Activated T-cell treated with anti-CD3 and anti-CD28 coated beads, Interleukin-2, amount 50 U/mL, for 4 hours (primary cell): Measurements from ENCODE around the gene LEPROT. TPM values are rescaled to one million over a fixed set of nuclear protein-coding genes. Genes with fewer than 3 reads are reported as not detected.
"Not testable (repeated sequence)": the region's sequence is repeated elsewhere in the genome, so short reads cannot be mapped to it uniquely, and the experiment has no call there.

Experiments used
- ATAC-seq, 2 donors: fragments of 200-7000 bp; cut with Tn5 transposase; one replicate each; pipeline ENCODE4 v1.10.0; 2021
- DNase-seq: peaks from one replicate; pipeline ENCODE4 v3.0.0-alpha.2; 2020
- H3K27me3 Mint-ChIP-seq: one replicate; pipeline ENCODE4 v1.8.0; 2021; ENCODE audit warnings: low read depth, mixed read lengths
- H3K36me3 Mint-ChIP-seq: one replicate; pipeline ENCODE4 v1.8.0; 2022; ENCODE audit warnings: mixed read lengths; ENCODE audit not compliant: insufficient read depth
- H3K4me1 Mint-ChIP-seq: one replicate; pipeline ENCODE4 v1.8.0; 2021; ENCODE audit warnings: low read depth, mixed read lengths
- H3K4me3 Mint-ChIP-seq: one replicate; pipeline ENCODE4 v1.8.0; 2021; ENCODE audit warnings: mild to moderate bottlenecking, moderate library complexity, mixed read lengths
- H3K9me3 Mint-ChIP-seq: one replicate; pipeline ENCODE4 v1.8.0; 2021; ENCODE audit warnings: mixed read lengths
- total RNA-seq, 3 donors: library from RNA; stranded (reverse); gene quantifications; one replicate each; pipeline ENCODE4 v1.2.1, GENCODE V29; 2021

The LEPROT gene
- 10 to 100 TPM; 12.6 to 15.7 (median 12.6) TPM for total RNA-seq

- H3K9me3 Mint-ChIP-seq, result no peaks in the 10 kb centered on the region
- H3K4me3 Mint-ChIP-seq, result no peak within 1 kb of the TSS
- ATAC-seq, result no peak
- H3K27me3 Mint-ChIP-seq, result peaks cover 2% of the 10 kb centered on the region
- peaks cover 10% of the 10 kb centered on the region for H3K36me3 Mint-ChIP-seq
- H3K4me1 Mint-ChIP-seq, result peaks cover 14% of the 10 kb centered on the region
- DNase-seq, result no peak
Observed at GRCh38 chr1:65420590-65421350, at the start of gene LEPROT, which contains the start of gene LEPR. Gene LEPROT, plus strand, starts transcription at chr1:65420668. Its CDS starts 57 bp downstream, at chr1:65420725. Gene LEPR, plus strand, starts transcription at chr1:65420668. Its CDS starts 144,898 bp downstream, at chr1:65565566.

DNA sequence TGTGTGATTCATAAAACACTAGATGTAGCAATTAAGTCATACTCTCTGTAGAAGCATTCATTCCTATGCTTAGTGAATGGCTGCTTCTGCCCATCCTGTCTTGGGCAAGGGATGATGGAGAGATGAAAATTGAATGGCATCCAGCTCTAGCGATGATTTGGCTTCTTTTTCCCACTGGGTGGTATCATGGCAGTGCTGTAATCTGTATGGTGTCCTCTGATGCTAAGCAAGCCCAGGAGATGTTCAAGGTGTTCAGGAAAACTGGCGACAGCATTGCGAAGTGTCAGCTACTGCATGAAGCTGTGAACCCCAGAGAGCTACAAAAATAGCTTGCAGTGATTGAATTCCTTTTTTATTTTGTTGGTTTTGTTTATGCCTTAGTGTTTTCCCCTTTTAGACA lies 48.9 kb upstream of the LEPROT start:
- Mint-ChIP-seq H3K36me3 (no peaks in the 10 kb centered on the region), H3K4me3 (no peak overlapping the region), H3K9me3 (no peaks in the 10 kb centered on the region), H3K4me1 (no peaks in the 10 kb centered on the region), H3K27me3 (peaks cover 3% of the 10 kb centered on the region)
- DNase-seq (no peak), ATAC-seq (no peak)

DNA sequence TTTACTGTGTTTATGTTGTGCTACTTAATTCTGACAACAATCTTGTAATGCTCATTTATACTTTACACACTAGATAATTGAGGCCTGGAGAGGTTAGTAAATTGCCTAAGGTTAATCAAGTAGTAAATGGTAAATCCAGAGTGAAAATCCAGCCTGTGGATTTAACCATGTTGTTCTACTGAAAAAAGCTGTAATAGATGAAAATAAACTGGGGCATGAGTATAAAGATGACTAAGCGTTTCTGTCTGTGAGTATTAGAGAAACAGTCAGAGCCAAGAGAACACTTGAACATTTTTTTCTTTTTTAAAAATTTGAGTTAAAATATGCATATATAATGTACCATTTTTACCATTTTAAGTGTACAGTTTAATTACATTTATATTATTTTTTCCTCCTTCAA lies 47.9 kb upstream of the LEPROT start:
- no peaks in the 10 kb centered on the region for H3K4me1 Mint-ChIP-seq
- no peak overlapping the region for H3K4me3 Mint-ChIP-seq
- H3K27me3 Mint-ChIP-seq, result peaks cover 3% of the 10 kb centered on the region
- no peaks in the 10 kb centered on the region for H3K9me3 Mint-ChIP-seq
- DNase-seq, result no peak
- no peak for ATAC-seq
- H3K36me3 Mint-ChIP-seq, result no peaks in the 10 kb centered on the region

DNA sequence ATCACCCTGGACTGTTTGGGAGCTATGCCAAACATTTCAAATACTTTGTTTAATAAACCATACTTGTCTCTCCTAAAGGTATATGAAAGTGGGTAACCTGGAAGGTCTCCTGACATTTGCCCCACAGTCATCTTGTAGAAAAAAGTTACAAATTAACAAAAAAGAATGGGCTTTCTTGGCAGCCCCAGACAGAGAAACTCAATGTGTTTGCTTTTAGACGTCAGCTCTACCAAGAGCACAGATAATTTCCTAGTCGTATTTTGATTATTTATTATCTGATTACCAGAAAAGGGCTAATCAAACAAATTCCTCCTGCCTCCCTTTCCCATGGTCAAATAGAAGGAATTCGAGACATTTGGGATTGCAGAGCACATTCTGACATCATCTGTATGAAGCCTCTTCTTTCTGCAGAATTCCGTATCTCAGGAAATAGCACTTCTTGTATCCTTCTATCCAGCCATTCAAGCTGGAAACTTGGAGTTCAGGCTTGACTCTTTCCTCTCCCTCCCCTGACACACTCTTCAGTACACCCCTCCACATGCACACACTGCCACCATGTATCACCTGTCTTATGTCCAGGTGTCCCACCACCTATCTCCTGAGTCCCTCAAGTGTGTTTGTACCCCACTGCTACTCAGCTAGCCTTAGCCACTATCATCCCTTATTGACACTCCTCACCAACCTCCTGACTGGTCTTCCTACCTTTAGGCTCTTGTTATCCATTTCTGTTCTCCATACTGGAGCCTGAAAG lies 42.8 kb upstream of the LEPROT start:
- Mint-ChIP-seq H3K9me3 (no peaks in the 10 kb centered on the region), H3K4me1 (no peaks in the 10 kb centered on the region), H3K4me3 (no peak overlapping the region), H3K36me3 (peaks cover 3% of the 10 kb centered on the region), H3K27me3 (peaks cover 7% of the 10 kb centered on the region)
- ATAC-seq (no peak), DNase-seq (no peak)

GRCh38 chr1:65378247-65378946 lies 42.1 kb upstream of the LEPROT start:
- DNase-seq (no peak), ATAC-seq (no peak)
- Mint-ChIP-seq H3K27me3 (peaks cover 7% of the 10 kb centered on the region), H3K4me1 (no peaks in the 10 kb centered on the region), H3K4me3 (no peak overlapping the region), H3K9me3 (no peaks in the 10 kb centered on the region), H3K36me3 (peaks cover 3% of the 10 kb centered on the region)

- not testable (repeated sequence) for DNase-seq, H3K4me1 Mint-ChIP-seq, H3K27me3 Mint-ChIP-seq, ATAC-seq, H3K4me3 Mint-ChIP-seq, H3K36me3 Mint-ChIP-seq, H3K9me3 Mint-ChIP-seq
Observed at GRCh38 chr1:65384426-65384825, 36.0 kb upstream of the LEPROT start.

DNA sequence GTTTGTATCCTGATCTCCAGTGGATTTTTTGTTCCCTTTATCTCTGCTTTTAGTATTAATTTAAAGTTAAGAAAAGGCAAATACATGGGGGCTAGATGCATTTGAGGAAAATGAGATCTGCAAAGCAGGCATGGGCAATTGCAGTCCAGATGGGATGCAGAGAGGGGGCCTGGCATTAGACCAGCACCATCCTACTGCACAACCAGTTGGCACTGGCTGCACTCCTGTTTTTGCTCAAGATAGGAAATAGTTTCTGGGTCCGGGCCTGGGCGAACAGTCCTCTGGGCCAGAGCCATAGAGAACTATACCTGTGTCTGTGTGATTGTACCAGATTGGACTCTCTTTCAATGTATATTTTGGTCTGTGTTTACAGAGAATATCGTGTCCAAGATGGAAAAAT lies 34.0 kb upstream of the LEPROT start:
- DNase-seq (no peak), ATAC-seq (no peak)
- no peak overlapping the region for H3K4me3 Mint-ChIP-seq
- H3K9me3 Mint-ChIP-seq, result peaks cover 3% of the 10 kb centered on the region
- no peaks in the 10 kb centered on the region for H3K4me1 Mint-ChIP-seq
- H3K36me3 Mint-ChIP-seq, result peaks cover 3% of the 10 kb centered on the region
- H3K27me3 Mint-ChIP-seq, result no peaks in the 10 kb centered on the region

GRCh38 chr1:65387821-65388220 lies 32.6 kb upstream of the LEPROT start:
- Mint-ChIP-seq H3K36me3 (peaks cover 5% of the 10 kb centered on the region), H3K9me3 (peaks cover 3% of the 10 kb centered on the region), H3K27me3 (no peaks in the 10 kb centered on the region), H3K4me3 (no peak overlapping the region), H3K4me1 (peaks cover 3% of the 10 kb centered on the region)
- ATAC-seq (no peak), DNase-seq (no peak)

DNA sequence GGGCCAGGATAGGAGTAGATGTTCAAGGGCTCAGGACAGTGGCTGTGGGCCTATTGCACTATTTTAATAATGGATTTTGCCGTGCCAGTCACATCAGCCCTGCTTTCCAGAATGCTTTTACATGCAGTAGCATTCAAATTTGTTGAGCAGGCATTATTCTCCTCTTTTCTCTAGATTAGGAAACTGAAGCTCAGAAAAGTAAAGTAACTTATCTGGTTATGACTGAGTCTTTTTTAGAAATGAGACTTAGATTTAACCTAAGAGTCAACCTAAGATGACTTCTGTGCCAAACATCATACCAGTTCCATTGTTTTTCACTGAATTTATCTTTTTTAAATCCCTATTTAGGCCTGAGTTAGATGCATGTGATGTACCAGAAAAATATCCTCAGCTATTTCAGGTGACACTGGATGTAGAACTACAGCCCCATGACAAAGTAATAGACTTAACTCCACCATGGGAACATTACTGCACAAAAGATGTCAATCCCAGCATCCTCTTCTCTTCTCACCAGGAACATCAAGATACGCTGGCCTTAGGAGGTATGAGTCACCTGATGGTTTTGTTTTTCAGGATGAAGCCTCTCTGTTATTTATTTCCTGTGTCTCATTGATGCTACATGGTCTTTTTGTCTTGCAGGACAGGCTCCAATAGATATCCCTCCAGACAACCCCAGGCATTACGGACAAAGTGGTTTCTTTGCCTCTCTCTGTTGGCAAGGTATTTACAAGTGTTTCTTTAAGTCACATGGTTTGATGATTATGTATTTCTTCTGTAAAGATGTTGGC lies 31.4 kb upstream of the LEPROT start:
- Mint-ChIP-seq H3K4me3 (no peak overlapping the region), H3K27me3 (no peaks in the 10 kb centered on the region), H3K4me1 (peaks cover 14% of the 10 kb centered on the region), H3K36me3 (peaks cover 4% of the 10 kb centered on the region), H3K9me3 (peaks cover 3% of the 10 kb centered on the region)
- no peak for DNase-seq
- no peak for ATAC-seq

- H3K27me3 Mint-ChIP-seq, result no peaks in the 10 kb centered on the region
- no peak overlapping the region for H3K4me3 Mint-ChIP-seq
- DNase-seq, result no peak
- ATAC-seq, result no peak
- no peaks in the 10 kb centered on the region for H3K9me3 Mint-ChIP-seq
- peaks cover 4% of the 10 kb centered on the region for H3K36me3 Mint-ChIP-seq
- H3K4me1 Mint-ChIP-seq, result peaks cover 26% of the 10 kb centered on the region
Observed at GRCh38 chr1:65392497-65392896, 28.0 kb upstream of the LEPROT start.

DNA sequence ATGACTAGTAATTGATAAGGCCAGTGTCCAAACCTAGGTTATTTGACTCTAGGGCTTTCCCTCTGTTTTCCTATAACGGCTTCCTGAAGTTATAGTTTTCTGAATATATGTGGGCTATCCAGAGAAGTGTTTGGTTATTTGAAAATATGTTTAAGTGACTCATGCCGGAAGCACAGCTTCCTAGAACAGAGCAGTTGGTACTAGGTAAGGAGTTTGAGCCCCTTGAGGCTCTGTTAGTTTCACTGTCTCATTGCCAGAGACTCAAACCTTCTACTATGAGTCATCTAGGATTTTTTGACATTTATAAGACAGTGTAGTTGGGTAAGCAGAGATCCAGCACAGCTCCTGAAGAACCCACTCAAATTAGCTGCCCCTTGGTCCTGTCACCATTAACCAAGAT lies 27.1 kb upstream of the LEPROT start:
- Mint-ChIP-seq H3K4me3 (no peak overlapping the region), H3K36me3 (peaks cover 4% of the 10 kb centered on the region), H3K9me3 (no peaks in the 10 kb centered on the region), H3K27me3 (no peaks in the 10 kb centered on the region), H3K4me1 (peaks cover 28% of the 10 kb centered on the region)
- ATAC-seq, result peak; percentile 89 to 92
- DNase-seq, result no peak

GRCh38 chr1:65393928-65394327 lies 26.5 kb upstream of the LEPROT start:
- Mint-ChIP-seq H3K4me3 (no peak overlapping the region), H3K36me3 (peaks cover 4% of the 10 kb centered on the region), H3K9me3 (no peaks in the 10 kb centered on the region), H3K4me1 (peaks cover 28% of the 10 kb centered on the region), H3K27me3 (no peaks in the 10 kb centered on the region)
- no peak for DNase-seq
- no peak for ATAC-seq

- peaks cover 4% of the 10 kb centered on the region for H3K36me3 Mint-ChIP-seq
- ATAC-seq, result peak; percentile 41 to 42
Observed at GRCh38 chr1:65395887-65396612, 24.4 kb upstream of the LEPROT start.

More at GRCh38 chr1:65395887-65396612, 24.4 kb upstream of the LEPROT start:
- Mint-ChIP-seq H3K9me3 (no peaks in the 10 kb centered on the region), H3K4me1 (peaks cover 28% of the 10 kb centered on the region), H3K27me3 (no peaks in the 10 kb centered on the region), H3K4me3 (no peak overlapping the region)
- DNase-seq, result no peak
